Ishikawa (cell line): Measurements from ENCODE around the gene CFAP46.

Experiments
- CEBPB ChIP-seq: IDR thresholded peaks from 2 replicates; pipeline ENCODE4 v1.6.1; 2012
- CREB1 ChIP-seq: IDR thresholded peaks from 2 replicates; pipeline ENCODE4 v1.6.1; 2012; ENCODE audit warnings: low read depth
- EGR1 ChIP-seq: IDR thresholded peaks from 2 replicates; pipeline ENCODE4 v1.6.1; 2012
- EP300 ChIP-seq: IDR thresholded peaks from 2 replicates; pipeline ENCODE4 v1.6.1; 2012; ENCODE audit warnings: borderline replicate concordance
- FOXM1 ChIP-seq: IDR thresholded peaks from 2 replicates; pipeline ENCODE4 v1.6.1; 2012; ENCODE audit warnings: low read depth, borderline replicate concordance
- NFIC ChIP-seq: IDR thresholded peaks from 2 replicates; pipeline ENCODE4 v1.6.1; 2012
- RAD21 ChIP-seq: IDR thresholded peaks from 2 replicates; pipeline ENCODE4 v1.6.1; 2012; ENCODE audit warnings: low read depth
- TAF1 ChIP-seq: IDR thresholded peaks from 2 replicates; pipeline ENCODE4 v1.6.1; 2012; ENCODE audit warnings: low read depth, mild to moderate bottlenecking
- TCF12 ChIP-seq: IDR thresholded peaks from 2 replicates; pipeline ENCODE4 v1.6.1; 2012; ENCODE audit warnings: low read depth
- TEAD4 ChIP-seq: IDR thresholded peaks from 2 replicates; pipeline ENCODE4 v1.6.1; 2012
- USF1 ChIP-seq: IDR thresholded peaks from 2 replicates; pipeline ENCODE4 v1.6.1; 2012
- YY1 ChIP-seq: IDR thresholded peaks from 2 replicates; pipeline ENCODE4 v1.6.1; 2012; ENCODE audit warnings: low read depth
- ZBTB7A ChIP-seq: IDR thresholded peaks from 2 replicates; pipeline ENCODE4 v1.6.1; 2012; ENCODE audit warnings: low read depth
- TF ChIP-seq, protein P1 (sequence below): IDR thresholded peaks from 2 replicates; pipeline ENCODE4 v1.6.1; 2012; ENCODE audit warnings: low read depth, mild to moderate bottlenecking
- TF ChIP-seq, protein P2 (sequence below): IDR thresholded peaks from 2 replicates; pipeline ENCODE4 v1.6.1; 2012

The CFAP46 gene

DNA sequence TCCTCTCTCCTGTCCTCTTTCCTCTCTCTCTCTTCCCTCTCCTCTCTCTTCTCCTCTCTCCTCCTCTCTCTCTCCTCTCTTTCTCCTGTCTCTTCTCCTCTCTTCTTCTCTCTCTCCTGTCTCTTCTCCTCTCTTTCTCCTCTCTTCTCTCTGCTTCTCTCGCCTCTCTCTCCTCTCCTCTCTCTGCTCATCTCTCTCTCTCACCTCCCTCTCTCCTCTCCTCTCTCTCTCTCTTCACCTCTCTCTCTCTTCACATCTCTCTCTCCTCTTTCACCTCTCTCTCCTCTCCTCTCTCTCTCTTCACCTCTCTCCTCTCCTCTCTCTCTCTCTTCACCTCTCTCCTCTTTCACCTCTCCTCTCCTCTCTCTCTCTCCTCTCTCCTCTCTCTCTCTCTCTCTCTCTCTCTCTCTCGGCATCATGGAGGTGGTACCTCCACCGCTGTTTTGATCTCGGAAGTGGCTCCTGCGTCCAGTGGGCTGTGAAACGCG, 30.1 kb downstream of the CFAP46 start:
- no peak for TF ChIP-seq TAF1
- no peak for TF ChIP-seq FOXM1
- TF ChIP-seq USF1: no peak
- TF ChIP-seq YY1: no peak
- no peak for TF ChIP-seq TCF12
- no peak for TF ChIP-seq EGR1
- TF ChIP-seq ZBTB7A: no peak
- no peak for TF ChIP-seq RAD21
- TF ChIP-seq, protein P1, sequence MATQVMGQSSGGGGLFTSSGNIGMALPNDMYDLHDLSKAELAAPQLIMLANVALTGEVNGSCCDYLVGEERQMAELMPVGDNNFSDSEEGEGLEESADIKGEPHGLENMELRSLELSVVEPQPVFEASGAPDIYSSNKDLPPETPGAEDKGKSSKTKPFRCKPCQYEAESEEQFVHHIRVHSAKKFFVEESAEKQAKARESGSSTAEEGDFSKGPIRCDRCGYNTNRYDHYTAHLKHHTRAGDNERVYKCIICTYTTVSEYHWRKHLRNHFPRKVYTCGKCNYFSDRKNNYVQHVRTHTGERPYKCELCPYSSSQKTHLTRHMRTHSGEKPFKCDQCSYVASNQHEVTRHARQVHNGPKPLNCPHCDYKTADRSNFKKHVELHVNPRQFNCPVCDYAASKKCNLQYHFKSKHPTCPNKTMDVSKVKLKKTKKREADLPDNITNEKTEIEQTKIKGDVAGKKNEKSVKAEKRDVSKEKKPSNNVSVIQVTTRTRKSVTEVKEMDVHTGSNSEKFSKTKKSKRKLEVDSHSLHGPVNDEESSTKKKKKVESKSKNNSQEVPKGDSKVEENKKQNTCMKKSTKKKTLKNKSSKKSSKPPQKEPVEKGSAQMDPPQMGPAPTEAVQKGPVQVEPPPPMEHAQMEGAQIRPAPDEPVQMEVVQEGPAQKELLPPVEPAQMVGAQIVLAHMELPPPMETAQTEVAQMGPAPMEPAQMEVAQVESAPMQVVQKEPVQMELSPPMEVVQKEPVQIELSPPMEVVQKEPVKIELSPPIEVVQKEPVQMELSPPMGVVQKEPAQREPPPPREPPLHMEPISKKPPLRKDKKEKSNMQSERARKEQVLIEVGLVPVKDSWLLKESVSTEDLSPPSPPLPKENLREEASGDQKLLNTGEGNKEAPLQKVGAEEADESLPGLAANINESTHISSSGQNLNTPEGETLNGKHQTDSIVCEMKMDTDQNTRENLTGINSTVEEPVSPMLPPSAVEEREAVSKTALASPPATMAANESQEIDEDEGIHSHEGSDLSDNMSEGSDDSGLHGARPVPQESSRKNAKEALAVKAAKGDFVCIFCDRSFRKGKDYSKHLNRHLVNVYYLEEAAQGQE: no peak
- no peak for TF ChIP-seq CEBPB
- TF ChIP-seq CREB1: no peak

DNA sequence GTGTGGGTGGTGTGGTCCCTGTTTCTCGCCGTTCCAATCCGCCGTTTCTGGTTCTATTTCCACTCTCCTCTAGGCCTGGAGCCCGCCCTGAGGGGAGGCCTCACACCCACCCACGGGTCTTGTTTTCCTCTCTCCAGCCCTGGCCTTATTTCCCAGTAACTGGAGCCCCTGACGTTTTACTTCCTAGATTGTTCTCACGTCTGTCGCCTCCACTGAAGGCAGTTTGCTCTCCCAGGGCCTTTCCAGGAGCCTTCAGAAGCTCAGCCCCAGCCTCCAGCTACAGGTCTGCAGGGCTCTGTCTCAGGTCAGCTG, 30.6 kb downstream of the CFAP46 start:
- TF ChIP-seq ZBTB7A: no peak
- TF ChIP-seq YY1: no peak
- no peak for TF ChIP-seq EGR1
- no peak for TF ChIP-seq NFIC
- no peak for TF ChIP-seq USF1
- no peak for TF ChIP-seq EP300
- TF ChIP-seq, protein P2, sequence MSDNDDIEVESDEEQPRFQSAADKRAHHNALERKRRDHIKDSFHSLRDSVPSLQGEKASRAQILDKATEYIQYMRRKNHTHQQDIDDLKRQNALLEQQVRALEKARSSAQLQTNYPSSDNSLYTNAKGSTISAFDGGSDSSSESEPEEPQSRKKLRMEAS: no peak
- no peak for TF ChIP-seq TEAD4
- no peak for TF ChIP-seq CREB1
- TF ChIP-seq TCF12: no peak
- TF ChIP-seq CEBPB: no peak
- TF ChIP-seq, protein P1: no peak
- no peak for TF ChIP-seq RAD21

- TF ChIP-seq EGR1: no peak
- TF ChIP-seq, protein P2: no peak
- no peak for TF ChIP-seq TEAD4
- TF ChIP-seq FOXM1: no peak
- TF ChIP-seq NFIC: no peak
- TF ChIP-seq TCF12: no peak
Measured at GRCh38 chr10:132910901-132911785, 31.2 kb downstream of the CFAP46 start.

DNA sequence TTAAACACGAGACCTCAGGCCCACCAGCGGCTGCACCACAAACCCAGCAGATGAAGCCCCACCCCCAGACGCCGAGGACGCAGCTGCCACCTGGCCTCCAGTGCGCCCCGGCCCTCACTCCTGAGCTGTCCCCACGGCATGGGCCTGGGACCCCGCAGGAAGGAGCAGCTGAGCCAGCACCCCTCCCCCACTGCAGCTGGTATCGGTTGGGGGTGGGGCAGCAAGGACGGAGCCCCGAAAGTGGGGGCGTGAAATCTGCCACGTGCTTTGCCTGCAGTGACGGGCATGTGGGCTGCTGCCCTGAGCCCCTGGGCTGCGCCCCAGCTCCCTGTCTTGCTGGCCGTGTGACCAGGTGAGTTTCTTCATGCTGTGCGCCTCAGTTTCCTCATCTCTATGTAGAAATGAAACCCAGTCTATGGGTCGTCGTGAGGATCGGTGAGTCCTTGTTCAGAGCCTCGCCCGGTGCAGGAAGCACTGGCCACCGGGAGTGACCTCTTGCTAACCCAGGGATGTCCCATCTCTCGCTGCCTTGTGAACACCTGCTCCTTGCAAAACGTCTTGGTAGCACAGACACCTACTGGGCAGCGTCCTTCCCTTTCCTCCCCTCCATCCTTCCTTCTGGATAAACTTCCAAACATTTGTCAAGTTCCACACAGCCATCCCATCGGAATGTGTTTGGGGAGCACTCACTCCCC, 32.0 kb downstream of the CFAP46 start:
- TF ChIP-seq, protein P2: no peak
- no peak for TF ChIP-seq FOXM1
- TF ChIP-seq, protein P1: no peak
- TF ChIP-seq TEAD4: no peak
- no peak for TF ChIP-seq RAD21
- TF ChIP-seq CREB1: no peak
- no peak for TF ChIP-seq ZBTB7A
- no peak for TF ChIP-seq TCF12
- no peak for TF ChIP-seq EP300
- no peak for TF ChIP-seq YY1
- TF ChIP-seq EGR1: no peak
